ENCODE results near the gene SPARC.
A peak's percentile ranks its signal among the peaks of the same experiment; 100 is the strongest.

Gene SPARC

GRCh38 chr5:151679421-151680155 is 7.1 kb downstream of the SPARC start:
- H3K79me2 ChIP-seq: peaks cover 40% of the 10 kb centered on the region
- H3K36me3 ChIP-seq (ENCODE audit: control insufficient read depth, insufficient read depth, low read length): no peaks in the 10 kb centered on the region
- no peak overlapping the region for H3K4me2 ChIP-seq (ENCODE audit: low read length)
- H2AFZ ChIP-seq: no peak overlapping the region
- no peaks in the 10 kb centered on the region for H3K27me3 ChIP-seq (ENCODE audit: control insufficient read depth, insufficient read depth, low read length)
- H3K9me3 ChIP-seq (ENCODE audit: control insufficient read depth, low read length): no peaks in the 10 kb centered on the region
- peaks cover 25% of the 10 kb centered on the region for H3K4me1 ChIP-seq
- no peak overlapping the region for H3K9ac ChIP-seq
- H3K27ac ChIP-seq: no peak overlapping the region
- TF ChIP-seq CTCF (IDR thresholded peaks at IDR 0.05): no peak
- H3K4me3 ChIP-seq (ENCODE audit: low read depth, low read length): no peak overlapping the region

GRCh38 chr5:151678713-151679112 is 8.0 kb downstream of the SPARC start:
- H3K36me3 ChIP-seq (ENCODE audit: control insufficient read depth, insufficient read depth, low read length): no peaks in the 10 kb centered on the region
- peaks cover 20% of the 10 kb centered on the region for H3K4me1 ChIP-seq
- peaks cover 38% of the 10 kb centered on the region for H3K79me2 ChIP-seq
- TF ChIP-seq CTCF (IDR thresholded peaks at IDR 0.05): no peak
- H3K4me3 ChIP-seq (ENCODE audit: low read depth, low read length): no peak overlapping the region
- no peaks in the 10 kb centered on the region for H3K27me3 ChIP-seq (ENCODE audit: control insufficient read depth, insufficient read depth, low read length)
- no peak overlapping the region for H3K9ac ChIP-seq
- H3K27ac ChIP-seq: peak overlapping the region; percentile 1
- H2AFZ ChIP-seq: no peak overlapping the region
- H3K9me3 ChIP-seq (ENCODE audit: control insufficient read depth, low read length): no peaks in the 10 kb centered on the region
- no peak overlapping the region for H3K4me2 ChIP-seq (ENCODE audit: low read length)

GRCh38 chr5:151677776-151678545 is 8.8 kb downstream of the SPARC start:
- H3K4me1 ChIP-seq: peaks cover 20% of the 10 kb centered on the region
- no peak overlapping the region for H2AFZ ChIP-seq

GRCh38 chr5:151676719-151677118 is 10.0 kb downstream of the SPARC start:
- H2AFZ ChIP-seq: no peak overlapping the region
- peaks cover 22% of the 10 kb centered on the region for H3K4me1 ChIP-seq
- peaks cover 32% of the 10 kb centered on the region for H3K79me2 ChIP-seq
- no peaks in the 10 kb centered on the region for H3K9me3 ChIP-seq (ENCODE audit: control insufficient read depth, low read length)
- no peaks in the 10 kb centered on the region for H3K36me3 ChIP-seq (ENCODE audit: control insufficient read depth, insufficient read depth, low read length)
- H3K4me3 ChIP-seq (ENCODE audit: low read depth, low read length): no peak overlapping the region
- H3K27ac ChIP-seq: peak overlapping the region; percentile 45
- H3K27me3 ChIP-seq (ENCODE audit: control insufficient read depth, insufficient read depth, low read length): no peaks in the 10 kb centered on the region
- no peak overlapping the region for H3K9ac ChIP-seq
- H3K4me2 ChIP-seq (ENCODE audit: low read length): no peak overlapping the region
- no peak for TF ChIP-seq CTCF (IDR thresholded peaks at IDR 0.05)

More at GRCh38 chr5:151677776-151678545, 8.8 kb downstream of the SPARC start:
- H3K4me2 ChIP-seq (ENCODE audit: low read length): no peak overlapping the region
- no peak overlapping the region for H3K4me3 ChIP-seq (ENCODE audit: low read depth, low read length)
- H3K36me3 ChIP-seq (ENCODE audit: control insufficient read depth, insufficient read depth, low read length): no peaks in the 10 kb centered on the region
- H3K27ac ChIP-seq: peak overlapping the region; percentile 45
- H3K79me2 ChIP-seq: peaks cover 35% of the 10 kb centered on the region
- H3K9ac ChIP-seq: no peak overlapping the region
- no peaks in the 10 kb centered on the region for H3K9me3 ChIP-seq (ENCODE audit: control insufficient read depth, low read length)
- no peaks in the 10 kb centered on the region for H3K27me3 ChIP-seq (ENCODE audit: control insufficient read depth, insufficient read depth, low read length)
- TF ChIP-seq CTCF (IDR thresholded peaks at IDR 0.05): no peak

Data from parathyroid adenoma (tissue), 2 donors.